COLO668 (cell line): ENCODE data around the gene CNKSR3.

ENCODE experiments used
- DNase-seq: peaks from one replicate; lab custom pipeline; 2025; ENCODE audit not compliant: unreplicated experiment; lab: John Stamatoyannopoulos, UW

CNKSR3 gene

GRCh38 chr6:154356690-154357089, 153.8 kb downstream of the CNKSR3 start, which contains the start of gene IPCEF1:
Gene IPCEF1, minus strand, starts transcription at chr6:154356803. Its CDS starts 90,856 bp downstream, at chr6:154265947.
- DNase-seq, result no peak

GRCh38 chr6:154356113-154356512, 154.4 kb downstream of the CNKSR3 start:
- DNase-seq, result no peak

GRCh38 chr6:154354265-154354777, 156.2 kb downstream of the CNKSR3 start:
- no peak for DNase-seq

- no peak for DNase-seq
Observed at GRCh38 chr6:154353626-154354025, 156.9 kb downstream of the CNKSR3 start.

GRCh38 chr6:154352898-154353585, 157.4 kb downstream of the CNKSR3 start:
- no peak for DNase-seq

GRCh38 chr6:154350293-154350692, 160.2 kb downstream of the CNKSR3 start:
- DNase-seq, result no peak

GRCh38 chr6:154347981-154348380, 162.5 kb downstream of the CNKSR3 start:
- DNase-seq, result no peak

GRCh38 chr6:154345811-154346210, 164.7 kb downstream of the CNKSR3 start:
- DNase-seq, result no peak

GRCh38 chr6:154343473-154344308, 166.8 kb downstream of the CNKSR3 start:
- no peak for DNase-seq

GRCh38 chr6:154341871-154342270, 168.6 kb downstream of the CNKSR3 start:
- DNase-seq, result no peak

- DNase-seq, result no peak
Observed at GRCh38 chr6:154341336-154341735, 169.1 kb downstream of the CNKSR3 start.
